Nucleus accumbens (tissue), 56 donors: Measurements from ENCODE around the gene C4BPB.

ENCODE experiments used
- DNase-seq, 56 donors: peaks; one replicate each; lab custom pipeline; 2025; lab: John Stamatoyannopoulos, UW

Gene C4BPB

DNA sequence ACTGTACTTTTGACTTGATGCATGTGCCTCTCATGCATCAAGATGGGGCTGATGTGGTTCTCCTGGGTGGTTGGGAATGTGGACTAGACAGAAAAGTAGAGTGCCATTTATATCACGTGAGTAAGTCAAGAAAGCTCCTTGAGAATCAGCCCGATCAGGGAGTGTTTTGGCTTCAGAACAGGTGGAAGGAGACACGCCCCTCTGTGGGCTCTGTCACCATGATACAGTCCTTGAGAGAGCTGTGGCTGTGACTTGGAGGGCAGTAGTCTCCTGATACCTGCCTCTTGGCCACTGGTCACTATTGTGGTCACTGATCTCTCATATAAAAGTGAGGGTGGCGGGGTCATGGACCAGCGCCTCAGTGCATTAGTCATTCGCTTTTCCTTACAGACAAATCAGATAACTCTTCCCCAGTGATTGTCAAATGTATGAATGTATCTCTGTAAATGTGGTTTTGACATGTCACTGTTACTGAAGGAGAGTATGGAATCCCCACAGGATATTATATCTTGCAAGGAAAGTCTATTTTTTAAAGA lies 8.9 kb upstream of the C4BPB start:
- DNase-seq = no peak

DNA sequence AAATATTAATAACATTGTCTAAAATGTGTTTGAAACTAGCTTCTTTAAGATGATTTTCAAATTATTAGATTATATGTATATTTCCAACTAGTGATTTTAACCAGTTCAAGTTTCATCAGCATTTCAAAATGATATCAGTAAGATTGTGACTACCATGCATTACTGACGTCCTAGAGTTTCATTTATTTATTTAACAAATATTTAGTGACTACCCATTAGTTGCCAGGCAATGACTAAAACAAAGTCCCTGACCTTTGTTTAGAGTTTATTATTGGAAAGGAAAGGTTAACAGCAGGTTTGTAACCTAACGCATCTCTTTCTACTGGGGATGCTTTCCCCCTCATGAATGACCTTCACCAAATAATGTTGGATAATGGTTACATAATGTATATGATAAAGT lies 7.6 kb upstream of the C4BPB start:
- no peak for DNase-seq

DNA sequence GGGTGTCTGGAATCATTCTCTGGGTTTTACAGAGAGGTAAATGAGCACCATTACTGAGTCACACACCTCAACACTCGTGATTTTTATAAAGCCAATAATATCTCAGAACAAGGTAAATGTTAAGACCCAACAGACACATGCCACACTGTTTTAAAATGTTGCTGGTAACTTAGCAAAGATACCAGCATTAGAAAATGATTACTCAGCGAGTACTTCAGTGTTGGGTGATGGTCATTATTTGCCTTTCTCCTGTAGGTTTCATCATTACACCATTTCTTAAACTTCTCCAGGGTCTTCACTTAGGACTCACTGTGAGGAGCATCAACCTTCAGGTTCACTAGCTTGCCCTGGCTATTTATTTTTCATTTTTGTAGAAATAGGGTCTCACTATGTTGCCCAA lies 6.9 kb upstream of the C4BPB start:
- DNase-seq = no peak

DNA sequence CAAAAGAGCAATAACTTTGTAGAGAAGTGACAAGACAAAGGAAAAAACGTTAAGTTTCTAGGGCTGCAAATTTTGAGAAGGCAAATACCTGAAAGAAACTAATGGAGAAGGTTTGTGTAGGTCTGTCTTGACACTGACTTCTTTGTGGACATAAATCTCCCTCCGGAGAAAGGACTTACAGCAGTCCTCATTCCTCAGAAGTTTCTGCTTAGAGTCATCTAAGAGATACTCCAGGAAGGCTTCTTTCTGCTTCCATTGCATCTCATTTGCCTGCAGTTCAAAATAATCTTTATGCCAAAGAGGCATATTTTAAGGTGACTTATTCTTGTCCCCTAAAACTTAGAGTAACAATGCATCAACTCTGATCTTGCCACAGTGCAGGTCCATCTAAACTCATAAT lies 4.4 kb upstream of the C4BPB start:
- no peak for DNase-seq

DNA sequence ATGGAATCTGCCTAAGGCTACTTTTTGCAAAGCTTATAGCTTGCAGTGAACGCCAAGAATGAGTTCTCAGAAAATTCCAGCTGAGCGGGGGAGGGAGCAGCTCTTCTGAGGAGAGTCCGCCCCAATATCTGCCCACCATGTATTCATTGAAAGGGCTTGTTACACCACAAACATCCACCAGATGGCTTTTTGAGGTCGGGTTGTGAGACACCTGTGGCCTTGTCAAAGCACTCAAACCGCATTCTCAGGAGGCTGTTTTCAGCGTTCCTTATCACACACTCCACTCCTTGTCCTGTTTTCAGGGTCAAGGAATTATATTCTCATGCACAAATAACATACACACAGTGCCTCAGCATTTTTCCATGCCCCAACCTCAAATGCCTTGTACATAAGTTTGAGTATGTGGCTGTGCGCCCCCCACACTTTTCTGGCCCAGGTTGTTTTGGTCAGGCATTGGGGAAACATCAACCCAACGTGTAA lies 3.9 kb upstream of the C4BPB start:
- DNase-seq = peak in 20 of 56 donors; percentile 7 to 57 (median 15)

DNA sequence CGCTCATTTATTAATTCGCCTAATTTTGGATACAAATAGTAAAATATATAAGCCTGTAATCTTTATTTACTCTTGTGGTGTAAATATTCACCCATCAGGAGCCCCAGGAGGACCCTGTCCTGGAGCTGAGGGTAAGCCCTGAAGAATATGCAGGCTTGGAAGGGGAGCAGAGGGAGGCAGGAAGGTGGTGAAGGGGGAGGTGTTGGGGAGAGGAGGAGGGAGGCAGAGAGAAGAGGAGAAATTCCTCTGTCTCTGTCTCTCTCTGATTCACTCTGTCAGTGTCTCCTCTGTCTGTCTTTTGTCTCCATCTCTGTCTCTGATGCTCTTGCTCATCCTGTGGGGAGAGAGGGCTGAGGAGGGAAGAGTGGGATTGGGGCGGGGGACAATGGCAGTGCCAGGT lies 2.8 kb upstream of the C4BPB start:
- no peak for DNase-seq

DNA sequence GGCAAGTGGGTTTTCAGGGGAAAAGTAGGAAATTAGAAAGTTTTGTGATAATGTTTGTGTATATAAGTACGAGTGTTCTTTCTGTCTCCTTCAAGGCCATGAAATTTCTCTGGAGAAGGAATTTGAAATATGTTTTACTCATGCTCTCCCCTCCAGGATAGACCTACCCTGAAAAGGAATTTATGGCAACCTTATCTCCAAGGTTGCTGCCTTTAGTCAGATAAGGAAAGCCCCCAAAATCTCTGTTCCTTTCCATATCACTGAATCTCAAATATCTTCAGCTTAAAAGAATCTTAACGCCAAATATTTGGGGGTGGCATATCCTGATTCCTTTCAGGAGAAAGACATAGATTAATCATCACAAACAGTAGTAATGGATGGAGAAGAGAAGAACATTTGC lies 499 bp upstream of the C4BPB start:
- DNase-seq = no peak

DNA sequence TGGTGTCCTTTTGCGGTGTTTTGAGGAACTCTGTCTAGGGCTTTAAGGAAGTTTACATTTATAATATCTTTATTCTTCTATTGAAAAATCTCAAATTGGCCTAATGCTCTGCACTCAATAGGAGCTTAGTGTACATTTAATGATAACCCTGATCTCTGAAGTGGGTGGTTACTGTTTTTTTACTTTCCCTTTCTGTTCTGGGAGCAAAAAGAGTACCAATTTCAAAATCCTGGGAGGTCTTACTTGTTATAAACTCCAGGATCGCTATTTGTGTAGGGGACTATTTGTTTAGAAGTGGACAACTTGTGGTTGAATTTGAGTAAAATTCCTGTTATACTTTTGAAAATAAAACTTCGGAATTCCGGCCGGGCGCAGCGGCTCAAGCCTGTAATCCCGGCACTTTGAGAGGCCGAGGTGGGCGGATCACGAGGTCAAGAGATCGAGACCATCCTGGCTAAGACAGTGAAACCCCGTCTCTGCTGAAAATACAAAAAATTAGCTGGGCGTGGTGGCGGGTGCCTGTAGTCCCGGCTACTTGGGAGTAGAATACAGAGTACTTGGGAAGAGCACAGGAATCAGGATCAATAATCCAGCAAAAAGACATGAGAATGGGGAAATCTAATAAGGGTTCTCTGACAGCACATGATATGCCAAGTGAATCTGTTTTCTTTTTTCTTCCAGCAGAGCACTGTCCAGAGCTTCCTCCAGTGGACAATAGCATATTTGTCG lies 1.1 kb downstream of the C4BPB start:
- DNase-seq = no peak

DNA sequence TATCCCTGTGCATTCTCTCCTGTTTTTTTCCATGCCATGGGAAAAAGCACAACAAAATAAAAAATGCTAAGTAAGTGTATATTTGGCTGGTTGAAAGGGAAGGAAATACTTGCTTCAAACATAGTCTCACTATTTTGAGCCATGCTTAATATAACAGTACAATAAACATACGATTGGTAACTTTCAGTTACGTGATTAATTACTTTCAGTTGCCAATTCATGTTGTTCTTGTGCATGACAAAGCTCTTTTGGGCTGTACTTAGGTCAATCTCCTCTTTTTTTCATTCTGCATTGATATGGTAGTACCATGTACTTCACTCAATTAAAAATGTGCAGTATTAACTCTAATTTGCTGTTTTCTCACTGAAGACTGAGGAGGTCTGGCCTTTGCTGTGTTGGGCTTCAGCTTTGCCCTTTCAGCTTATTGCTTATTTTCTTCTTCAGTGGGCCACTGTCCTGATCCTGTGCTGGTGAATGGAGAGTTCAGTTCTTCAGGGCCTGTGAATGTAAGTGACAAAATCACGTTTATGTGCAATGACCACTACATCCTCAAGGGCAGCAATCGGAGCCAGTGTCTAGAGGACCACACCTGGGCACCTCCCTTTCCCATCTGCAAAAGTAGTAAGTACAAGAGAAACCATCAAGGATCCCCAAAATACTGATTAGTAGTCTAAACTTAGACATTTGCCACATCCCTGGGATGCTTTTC lies 2.7 kb downstream of the C4BPB start:
- no peak for DNase-seq

DNA sequence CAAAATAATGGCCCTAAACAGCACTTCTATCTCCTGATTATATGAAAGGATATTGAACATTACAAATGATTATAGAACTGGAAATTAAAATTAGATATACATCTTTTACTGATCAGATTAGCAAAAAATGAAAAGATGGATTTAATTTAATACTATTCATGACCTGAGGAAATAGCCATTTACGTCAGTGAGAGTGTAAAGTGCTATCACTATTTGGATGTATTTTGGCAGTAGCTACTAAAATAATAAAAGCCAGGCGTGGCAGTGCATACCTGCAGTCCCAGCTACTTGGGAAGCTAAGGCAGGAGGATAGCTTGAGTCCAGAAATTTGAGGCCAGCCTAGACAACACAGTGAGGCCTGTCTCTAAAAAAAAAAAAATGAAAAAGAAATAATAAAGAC lies 5.3 kb downstream of the C4BPB start:
- DNase-seq = no peak

DNA sequence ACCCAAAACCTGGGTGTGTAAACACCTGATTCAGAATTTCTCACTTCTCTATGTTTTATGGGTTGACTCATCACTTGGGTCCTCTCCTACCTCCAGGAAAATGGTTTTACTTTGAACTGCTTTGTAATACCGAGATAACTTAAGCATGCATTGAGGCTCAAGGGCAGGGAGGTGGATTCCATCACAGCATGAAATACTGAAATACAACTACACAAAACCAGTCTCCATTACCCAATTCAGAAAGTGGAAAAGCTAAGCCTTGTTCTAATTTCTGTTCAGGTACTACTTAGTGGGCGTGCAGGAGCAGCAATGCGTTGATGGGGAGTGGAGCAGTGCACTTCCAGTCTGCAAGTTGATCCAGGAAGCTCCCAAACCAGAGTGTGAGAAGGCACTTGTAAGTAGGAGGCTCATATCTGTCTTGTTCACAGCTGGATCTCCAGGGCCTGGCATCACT lies 9.2 kb downstream of the C4BPB start:
- DNase-seq = no peak

DNA sequence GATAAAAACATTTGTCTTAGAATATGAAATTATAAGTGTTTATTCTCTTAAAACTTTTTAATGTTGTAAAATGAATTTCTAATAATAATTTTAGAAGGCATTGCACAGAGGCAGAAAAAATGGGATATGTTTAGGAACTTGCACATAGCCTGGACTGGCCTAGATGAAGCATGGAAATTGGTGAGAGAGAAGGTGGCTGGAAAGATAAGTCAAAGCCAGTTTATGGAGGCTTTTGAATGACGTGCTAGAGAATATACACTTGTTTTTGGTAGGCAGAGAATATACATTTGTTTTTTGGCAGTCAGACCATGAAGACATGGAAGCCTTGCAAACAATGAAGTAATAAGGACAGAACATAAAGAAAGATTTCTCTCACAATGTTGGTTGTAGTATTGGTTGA lies 13.1 kb downstream of the C4BPB start:
- no peak for DNase-seq

DNA sequence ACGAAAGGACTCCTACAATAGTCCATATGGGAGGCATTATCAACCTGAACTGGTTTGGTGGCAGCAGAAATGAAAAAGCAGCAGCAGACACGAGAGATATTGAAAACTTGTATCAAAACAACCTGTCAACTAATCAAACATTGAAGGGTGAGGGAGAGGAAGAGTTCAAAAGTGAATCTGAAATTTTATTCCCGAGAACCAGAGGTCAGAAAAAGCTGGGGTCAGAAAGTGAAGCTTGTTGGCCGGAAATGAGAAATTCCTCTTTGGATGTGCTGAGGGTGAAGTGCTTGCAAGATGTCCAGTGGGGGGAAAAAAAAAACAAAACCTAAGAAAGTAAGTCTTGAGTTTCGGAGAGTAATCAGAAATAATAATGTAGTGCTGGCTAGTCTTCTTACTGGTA lies 13.5 kb downstream of the C4BPB start:
- DNase-seq = no peak

DNA sequence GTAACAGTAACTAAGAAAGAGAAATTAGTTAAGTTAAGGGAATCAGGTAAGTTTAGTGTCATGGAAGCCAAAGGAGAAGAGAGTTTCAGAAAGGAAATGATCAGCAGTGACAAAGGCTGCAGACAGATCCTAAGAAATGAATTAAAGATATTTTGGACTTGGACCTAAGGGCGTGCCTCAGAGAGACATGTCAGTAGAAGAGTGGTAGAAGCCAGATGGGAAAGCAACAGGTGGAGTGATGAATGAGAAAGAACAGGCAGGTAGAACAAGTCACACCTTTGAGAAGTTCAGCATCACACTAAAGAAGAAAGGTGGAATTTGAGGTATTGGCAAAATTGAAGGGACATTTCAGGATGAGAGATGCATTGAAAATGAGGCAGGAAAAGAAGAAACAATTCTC lies 14.0 kb downstream of the C4BPB start:
- no peak for DNase-seq

DNA sequence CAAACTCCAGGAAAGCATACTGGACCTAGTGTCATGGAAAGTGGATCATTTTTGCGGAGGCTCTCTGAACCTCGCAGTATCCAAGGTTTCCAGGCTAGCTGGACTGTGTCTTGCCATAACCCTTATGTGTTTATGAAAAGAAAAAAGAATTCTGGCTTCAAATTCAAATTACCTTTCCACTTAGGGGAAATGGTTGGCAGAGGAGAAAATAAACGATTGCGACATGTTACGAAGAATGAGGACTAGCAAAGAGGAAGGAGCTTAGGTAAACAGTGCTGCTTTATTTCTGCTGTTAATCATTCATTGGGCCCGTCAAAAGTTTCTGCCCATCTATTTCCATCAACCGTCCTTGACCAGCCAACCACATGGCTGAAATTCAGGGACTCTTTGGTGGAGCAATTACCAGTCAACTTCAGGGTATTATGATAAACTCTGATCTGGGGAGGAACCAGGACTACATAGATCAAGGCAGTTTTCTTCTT lies 15.3 kb downstream of the C4BPB start, which contains the start of gene C4BPA:
Gene C4BPA (plus strand): TSS at position 342 of the 482 bp plus-strand sequence. CDS start 8,793 bp downstream, outside the sequence.
- DNase-seq = no peak

DNA sequence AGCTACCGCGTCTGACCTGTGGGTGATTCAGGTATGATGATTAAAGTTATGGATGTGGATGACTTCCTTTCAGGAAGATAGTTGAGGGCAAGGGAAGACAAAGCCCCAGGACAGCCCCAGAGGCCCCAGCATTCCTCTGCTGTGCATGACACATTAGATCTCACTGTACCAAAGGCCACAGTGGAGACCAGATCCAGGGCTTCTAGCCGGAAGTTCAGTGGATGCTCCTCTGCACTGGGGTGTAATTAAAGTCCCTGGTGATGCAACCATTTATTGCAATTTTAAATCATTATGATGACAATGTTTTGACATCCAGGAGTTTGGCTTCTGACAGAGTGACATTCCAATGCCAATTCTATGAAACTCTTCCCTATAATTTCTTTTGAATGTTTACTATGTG lies 20.3 kb downstream of the C4BPB start:
- no peak for DNase-seq

DNA sequence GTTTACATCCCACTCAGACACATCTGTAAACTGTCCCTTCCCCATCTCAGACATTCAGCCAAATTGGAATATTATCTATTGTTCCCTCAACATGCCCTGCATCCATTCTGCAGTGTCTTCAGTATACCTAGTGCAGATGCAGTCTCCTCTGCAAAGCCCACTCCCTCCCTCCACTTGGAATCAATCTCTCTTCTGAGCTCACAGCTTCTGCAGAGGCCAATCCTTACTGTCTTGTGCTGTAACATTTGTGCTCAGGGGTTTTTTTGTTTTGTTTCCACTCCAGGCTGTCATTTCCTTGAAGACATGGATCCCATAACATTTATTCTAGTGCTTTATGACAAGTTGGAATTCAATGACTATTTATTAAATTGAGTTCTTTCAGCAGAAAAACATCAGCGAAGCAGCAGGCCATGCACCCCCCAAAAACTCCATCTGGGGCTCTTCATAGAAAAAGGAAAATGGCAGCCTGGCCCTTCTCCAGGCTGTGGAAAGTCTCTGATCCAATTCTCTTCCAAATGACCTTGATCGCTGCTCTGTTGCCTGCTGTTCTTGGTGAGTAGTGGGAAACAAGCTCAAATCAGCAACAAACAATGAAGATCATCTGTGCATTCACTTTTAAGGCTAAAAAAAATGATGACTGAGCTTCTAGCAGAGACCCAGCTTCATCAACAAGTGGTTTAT lies 24.1 kb downstream of the C4BPB start:
- no peak for DNase-seq

DNA sequence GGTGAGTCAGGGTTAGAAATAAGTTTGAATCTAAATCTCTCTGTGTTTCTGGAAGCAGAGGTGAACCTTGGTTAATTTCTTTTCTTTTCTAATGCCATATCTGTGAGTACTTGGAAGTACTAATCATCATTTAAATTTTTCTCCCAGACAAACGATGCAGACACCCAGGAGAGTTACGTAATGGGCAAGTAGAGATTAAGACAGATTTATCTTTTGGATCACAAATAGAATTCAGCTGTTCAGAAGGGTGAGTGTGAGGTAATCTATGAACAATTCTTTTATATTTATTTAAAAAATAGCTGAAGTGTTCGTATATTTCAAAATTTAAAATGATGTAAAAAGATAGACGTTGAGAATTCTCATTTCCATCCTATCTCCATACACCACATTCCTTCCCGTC lies 26.6 kb downstream of the C4BPB start:
- no peak for DNase-seq

DNA sequence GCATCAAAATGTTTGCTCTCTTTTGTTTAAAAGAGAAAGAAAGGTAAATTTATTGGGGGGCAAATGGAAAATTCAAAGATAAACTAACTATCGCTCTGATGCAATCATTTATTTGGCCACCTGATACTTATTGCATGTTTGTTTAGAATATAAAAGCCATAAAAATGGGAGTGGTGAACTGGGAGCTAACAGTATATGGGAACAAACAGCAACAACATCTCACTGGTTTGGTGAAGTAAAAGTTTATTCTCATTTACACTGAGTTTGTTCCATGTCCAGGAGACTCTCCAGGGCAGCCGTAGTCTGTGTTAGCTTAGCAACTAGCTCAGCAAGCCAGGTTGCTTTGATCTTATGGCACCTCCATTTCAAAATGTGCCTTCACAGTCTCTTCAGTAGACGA lies 35.7 kb downstream of the C4BPB start:
- no peak for DNase-seq

DNA sequence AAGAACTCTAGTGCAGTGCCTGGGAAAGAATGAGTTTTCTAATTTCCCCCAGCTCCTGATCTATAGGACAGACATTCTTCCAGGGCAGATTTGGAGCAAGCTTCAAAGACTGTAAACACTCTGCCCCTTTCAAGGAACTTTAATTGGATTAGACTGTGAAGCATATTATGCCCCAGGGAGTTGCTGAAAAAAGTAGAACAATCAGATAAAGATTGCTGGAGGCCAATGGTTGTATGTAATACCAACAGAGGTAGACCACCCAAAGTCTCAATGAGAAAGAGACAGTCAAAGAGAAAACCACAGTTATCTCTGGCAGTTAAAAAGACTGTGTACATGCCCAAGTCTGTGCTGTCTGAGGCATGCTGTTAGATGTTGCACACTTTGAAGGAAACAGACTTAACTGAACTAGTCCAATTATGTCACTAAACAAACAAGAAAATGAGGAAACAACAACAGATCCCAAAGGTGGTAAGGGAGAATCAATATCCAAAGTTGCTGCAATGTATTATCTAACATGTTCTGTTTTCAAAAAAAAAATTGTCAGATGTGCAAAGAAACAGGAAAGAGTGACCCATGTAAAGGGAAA lies 39.8 kb downstream of the C4BPB start:
- no peak for DNase-seq

DNA sequence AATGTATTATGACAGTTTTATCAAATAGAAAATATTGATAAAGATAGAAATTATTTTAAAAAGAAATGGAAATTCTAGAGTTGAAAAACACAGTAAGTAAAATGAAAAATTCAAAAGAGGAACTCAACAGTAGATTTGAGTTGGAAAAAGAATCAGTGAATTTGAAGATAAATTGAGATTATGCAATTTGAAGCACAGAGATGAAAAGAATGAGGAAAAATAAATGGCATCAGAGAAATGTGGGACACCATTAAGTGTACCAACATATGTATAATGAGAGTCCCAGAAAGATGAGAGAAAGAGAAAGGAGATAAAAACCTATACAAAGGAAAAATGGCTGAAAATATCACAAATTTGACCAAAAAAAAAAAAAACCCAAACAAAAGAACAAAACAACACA lies 40.4 kb downstream of the C4BPB start:
- DNase-seq = no peak
